HG03103 (cell line): Measurements from ENCODE around the gene SH3RF3.

Experiments
- ATAC-seq: cut with Tn5 transposase; IDR thresholded peaks from one replicate; pipeline ENCODE4 v1.9.1; 2021; ENCODE audit warnings: low read depth; ENCODE audit not compliant: unreplicated experiment

Gene SH3RF3

GRCh38 chr2:109196081-109196875 is 67.3 kb downstream of the SH3RF3 start:
- no peak for ATAC-seq

- ATAC-seq: no peak
Observed at GRCh38 chr2:109197491-109198418, 68.8 kb downstream of the SH3RF3 start.

DNA sequence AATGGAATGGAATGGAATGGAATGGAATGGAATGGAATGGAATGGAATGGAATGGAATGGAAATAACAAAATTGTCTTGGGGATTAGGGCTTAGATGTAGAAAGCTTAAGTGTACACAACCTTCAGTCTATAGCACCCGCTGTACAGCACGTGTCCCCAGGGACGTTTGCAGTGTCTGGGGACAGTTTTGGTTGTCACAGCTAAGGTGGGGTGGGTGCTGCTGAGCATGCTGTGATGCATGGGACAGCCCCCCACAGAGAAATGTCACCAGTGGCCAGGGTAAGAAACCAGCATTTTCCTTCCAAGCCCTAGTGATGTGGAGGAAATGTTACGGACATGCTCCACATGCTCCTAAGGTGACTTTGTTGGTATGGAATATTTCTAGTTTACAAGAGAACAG is 70.8 kb downstream of the SH3RF3 start:
- no peak for ATAC-seq

DNA sequence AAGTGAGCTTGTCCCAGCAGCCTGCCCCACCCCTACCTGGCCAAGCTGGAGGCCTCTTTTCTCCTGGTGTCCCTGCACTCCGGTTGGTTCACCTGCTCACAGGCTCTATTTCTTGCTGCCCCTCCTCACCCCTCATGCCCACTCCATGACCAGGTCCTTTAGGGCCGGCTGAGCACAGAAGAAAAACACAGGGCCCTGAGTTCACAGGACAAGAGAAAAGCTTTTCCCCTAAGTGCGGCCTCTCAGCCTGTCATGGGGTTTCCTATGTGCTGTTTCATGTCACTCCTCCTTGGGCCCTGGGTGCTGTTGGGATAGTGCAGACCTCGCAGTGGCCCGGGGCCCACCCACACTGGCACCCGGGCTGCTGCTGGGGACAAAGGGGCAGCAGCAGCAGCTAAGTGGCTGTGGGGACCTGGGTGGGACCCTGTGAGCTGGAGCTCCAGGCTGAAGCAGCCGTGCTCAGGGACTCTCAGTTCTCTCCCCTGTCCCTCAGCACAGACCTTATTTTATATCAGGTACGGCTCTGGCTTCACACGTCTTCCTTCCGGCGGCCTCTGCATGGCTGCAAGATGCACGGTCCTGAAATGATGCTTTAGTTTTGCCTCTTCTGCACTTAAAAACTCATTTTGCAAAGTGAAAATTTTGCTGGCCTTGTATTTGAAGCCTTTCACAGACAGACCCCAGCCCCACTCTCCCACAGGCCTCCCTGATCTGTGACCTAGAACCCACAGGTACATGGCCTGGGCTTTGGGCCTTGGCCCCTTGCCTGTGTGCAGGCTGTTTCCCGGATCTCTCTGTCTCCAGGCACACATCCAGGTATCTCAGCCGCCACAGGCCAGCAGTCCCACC is 71.8 kb downstream of the SH3RF3 start:
- no peak for ATAC-seq

DNA sequence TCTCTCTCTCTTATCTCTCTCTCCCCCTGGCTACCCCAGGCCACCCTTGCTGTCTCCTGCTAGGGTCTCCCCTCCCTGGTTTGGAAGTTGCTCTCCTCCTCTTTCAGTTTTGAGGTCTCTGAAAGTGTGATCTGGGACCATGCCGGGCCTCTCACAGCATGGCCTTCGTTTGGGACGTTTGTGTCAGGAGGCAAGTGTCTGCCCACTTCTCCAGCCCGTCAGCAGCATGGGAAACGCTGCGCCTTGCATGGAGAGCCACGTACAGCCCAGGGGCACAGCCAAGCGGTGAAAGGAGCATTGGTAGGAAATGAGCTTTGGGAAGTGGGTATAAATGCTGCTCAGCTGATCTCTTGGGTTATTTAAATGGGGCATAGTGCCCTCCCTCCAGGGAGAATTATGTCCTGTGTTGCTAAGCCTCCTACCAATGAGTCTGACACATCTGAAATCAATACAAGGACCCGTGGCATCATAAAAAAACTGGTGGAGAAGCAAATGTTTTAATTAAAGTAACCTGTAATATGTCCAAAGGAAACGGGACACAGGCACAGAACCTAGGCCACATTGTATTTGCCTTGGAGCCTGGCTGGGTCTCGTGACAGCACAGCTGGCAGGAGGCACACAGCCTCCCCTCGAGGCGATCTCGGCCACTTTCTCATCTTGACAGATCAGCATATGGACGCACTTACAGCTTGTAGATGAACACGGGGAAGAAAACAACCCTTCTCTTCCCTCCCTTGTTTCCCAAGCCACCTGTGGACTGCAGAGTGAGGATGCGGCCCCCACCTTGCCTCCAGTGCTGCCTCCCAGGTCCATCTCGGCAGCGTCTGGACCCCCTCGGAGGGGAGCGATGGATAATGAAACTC is 72.7 kb downstream of the SH3RF3 start:
- ATAC-seq: no peak

- ATAC-seq: no peak
Observed at GRCh38 chr2:109202486-109202885, 73.5 kb downstream of the SH3RF3 start.

DNA sequence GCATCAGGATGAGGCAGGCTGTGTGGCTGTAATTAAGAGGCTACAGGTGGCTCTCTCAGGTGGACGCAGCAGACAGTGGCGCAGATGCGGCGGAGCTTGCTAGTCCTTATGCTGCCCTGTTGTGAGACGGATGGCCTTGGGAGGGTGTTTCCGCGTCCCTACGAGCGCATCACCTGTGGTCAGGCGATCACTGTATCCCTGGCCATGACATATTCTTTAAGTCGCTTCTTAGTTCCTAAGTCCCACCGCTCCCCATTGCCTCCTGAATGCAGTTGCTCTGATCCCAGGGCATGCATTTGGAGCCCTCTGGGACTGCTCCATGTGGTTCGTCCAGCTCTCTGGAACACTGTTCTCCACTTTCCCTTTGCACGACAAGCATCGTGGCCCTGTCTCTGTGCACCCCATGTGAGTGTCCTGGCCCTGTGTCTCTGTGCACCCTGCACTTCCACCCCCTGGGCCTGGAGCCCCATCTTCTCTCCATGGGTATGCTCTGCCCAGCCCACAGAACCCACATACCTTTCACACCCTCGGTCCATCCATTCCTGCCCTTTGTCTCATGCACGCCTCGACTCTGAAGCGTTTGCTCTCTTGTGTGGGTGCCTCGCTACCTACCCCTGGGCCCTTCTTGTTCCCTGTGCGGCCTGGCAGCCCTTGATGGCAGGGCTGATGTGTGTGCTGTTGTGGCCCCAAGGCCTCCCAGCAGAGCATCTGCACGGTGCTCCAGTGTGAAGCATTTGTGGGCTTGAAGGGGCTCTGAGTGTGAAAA is 74.4 kb downstream of the SH3RF3 start:
- ATAC-seq: no peak

- no peak for ATAC-seq
Observed at GRCh38 chr2:109204412-109204811, 75.4 kb downstream of the SH3RF3 start.

DNA sequence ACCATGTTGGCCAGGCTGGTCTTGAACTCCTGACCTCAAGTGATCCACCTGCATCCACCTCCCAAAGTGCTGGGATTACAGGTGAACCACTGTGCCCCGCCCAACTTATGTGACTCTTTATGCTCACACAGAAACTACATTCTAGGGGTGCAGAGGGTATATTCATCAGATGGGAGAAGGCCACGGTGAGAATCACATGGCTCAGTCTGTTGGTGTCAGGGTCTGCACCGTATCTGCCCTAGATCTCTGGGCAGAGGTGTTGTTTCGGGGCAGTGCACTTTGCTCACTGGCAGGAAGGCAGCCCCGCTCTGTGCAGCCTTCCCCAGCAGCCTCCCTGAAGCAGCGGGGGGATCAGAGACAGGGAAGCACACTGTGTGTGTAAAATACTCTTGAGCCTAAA is 76.4 kb downstream of the SH3RF3 start:
- no peak for ATAC-seq

GRCh38 chr2:109206569-109207146 is 77.7 kb downstream of the SH3RF3 start:
- ATAC-seq: no peak

DNA sequence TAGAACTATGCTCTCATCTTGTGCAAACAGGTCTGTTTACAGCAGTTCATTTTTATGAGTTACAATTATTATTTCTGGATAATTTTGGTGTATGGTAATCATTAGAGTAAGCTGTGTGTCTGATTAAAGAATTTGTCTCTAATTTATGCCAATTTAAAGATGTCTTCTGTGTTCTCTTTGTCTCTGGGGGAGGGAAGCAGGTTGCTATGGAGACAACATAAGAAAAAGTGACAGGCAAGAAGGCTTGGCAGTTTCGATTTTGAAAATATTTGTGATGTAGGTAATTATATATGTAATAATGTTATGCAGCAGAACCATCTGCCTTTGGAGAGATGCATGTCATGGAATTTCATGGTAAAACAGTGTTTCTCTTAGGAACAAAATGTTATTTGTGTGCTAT is 78.2 kb downstream of the SH3RF3 start:
- no peak for ATAC-seq

GRCh38 chr2:109208071-109208950 is 79.3 kb downstream of the SH3RF3 start:
- ATAC-seq: no peak

GRCh38 chr2:109208951-109209335 is 79.9 kb downstream of the SH3RF3 start:
- no peak for ATAC-seq

DNA sequence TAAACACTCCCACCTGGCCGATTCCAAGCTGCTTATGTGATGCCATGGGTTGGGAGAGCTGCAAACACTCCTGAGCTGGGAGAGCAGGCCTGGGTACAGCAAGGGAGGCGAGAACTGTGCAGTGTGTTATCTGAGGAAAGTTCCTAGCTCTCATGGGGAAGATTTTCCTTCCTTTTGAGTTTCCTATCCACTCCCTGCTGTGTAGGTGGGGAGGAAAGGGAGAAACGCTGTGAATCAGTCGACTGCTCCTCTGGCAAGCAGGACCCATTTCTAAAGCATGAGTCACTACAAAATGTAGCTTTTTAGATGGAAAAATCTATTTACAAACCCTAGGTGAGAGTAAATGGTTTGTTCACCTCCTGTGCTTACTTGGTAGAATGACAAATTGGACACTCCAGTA is 80.4 kb downstream of the SH3RF3 start:
- no peak for ATAC-seq

GRCh38 chr2:109209941-109210340 is 80.9 kb downstream of the SH3RF3 start:
- ATAC-seq: no peak

- ATAC-seq: no peak
Observed at GRCh38 chr2:109210431-109211200, 81.6 kb downstream of the SH3RF3 start.

- ATAC-seq: no peak
Observed at GRCh38 chr2:109211315-109211714, 82.3 kb downstream of the SH3RF3 start.
